Tibial nerve (tissue), 3 donors: ENCODE measurements around the gene CLMN.

ENCODE experiments used
- POLR2A ChIP-seq, 2 donors: fragments of 450-650 bp; IDR thresholded peaks; one replicate each; pipeline ENCODE4 v1.6.1; 2017; ENCODE audit warnings: antibody characterized with exemption in 2 of 2, mild to moderate bottlenecking in 2 of 2, moderate library complexity in 2 of 2
- TF ChIP-seq, protein P1 (sequence below), 5 experiments: fragments of 200-600 bp in 3 of 5; fragments of 450-650 bp in 2 of 5; sonication (generic) in 3 of 5; IDR thresholded peaks; one replicate each; pipeline ENCODE4 v1.5.1; 2016 to 2019; ENCODE audit warnings: antibody characterized with exemption in 5 of 5, mild to moderate bottlenecking in 3 of 5, moderate library complexity in 2 of 5

DNA sequence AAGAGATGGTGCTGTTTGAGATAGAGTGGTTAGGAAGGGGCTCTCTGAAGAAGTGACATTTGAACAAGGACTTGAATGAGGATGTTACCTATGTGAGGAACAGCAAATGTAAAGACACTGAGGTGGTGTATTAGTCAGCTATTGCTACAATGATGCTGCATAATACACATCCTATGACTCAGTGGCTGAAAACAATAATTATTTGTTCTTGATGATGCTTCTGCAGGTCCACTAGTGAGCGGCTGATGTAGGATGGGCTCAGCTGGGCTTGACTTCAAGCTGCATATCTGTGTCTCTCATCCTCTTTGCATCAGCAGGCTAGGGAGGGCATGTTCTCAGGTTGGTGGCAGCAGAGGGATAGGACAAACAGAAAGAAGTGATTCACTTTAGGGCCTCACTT, 21.4 kb upstream of the CLMN start:
- TF ChIP-seq, protein P1, sequence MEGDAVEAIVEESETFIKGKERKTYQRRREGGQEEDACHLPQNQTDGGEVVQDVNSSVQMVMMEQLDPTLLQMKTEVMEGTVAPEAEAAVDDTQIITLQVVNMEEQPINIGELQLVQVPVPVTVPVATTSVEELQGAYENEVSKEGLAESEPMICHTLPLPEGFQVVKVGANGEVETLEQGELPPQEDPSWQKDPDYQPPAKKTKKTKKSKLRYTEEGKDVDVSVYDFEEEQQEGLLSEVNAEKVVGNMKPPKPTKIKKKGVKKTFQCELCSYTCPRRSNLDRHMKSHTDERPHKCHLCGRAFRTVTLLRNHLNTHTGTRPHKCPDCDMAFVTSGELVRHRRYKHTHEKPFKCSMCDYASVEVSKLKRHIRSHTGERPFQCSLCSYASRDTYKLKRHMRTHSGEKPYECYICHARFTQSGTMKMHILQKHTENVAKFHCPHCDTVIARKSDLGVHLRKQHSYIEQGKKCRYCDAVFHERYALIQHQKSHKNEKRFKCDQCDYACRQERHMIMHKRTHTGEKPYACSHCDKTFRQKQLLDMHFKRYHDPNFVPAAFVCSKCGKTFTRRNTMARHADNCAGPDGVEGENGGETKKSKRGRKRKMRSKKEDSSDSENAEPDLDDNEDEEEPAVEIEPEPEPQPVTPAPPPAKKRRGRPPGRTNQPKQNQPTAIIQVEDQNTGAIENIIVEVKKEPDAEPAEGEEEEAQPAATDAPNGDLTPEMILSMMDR (IDR thresholded peaks at IDR 0.05), result no peak
- no peak for TF ChIP-seq POLR2A (IDR thresholded peaks at IDR 0.05)
